H9 (cell line): ENCODE data around the gene LPCAT3. TPM values are rescaled to one million over a fixed set of nuclear protein-coding genes. Genes with fewer than 3 reads are reported as not detected.

ENCODE experiments used
- DNase-seq: peaks from one replicate; pipeline ENCODE4 v3.0.0-alpha.2; 2017
- H2AFZ ChIP-seq: one replicate; pipeline ENCODE4 v1.6.1; 2013; ENCODE audit warnings: mild to moderate bottlenecking, low read length, control low read depth, moderate library complexity
- H2AK5ac ChIP-seq: 2 replicates; pipeline ENCODE4 v1.6.1; 2013; ENCODE audit warnings: low read length, control low read depth, mixed read lengths; ENCODE audit not compliant: insufficient read length
- H2BK120ac ChIP-seq: one replicate; pipeline ENCODE4 v1.6.1; 2013; ENCODE audit warnings: low read depth, mild to moderate bottlenecking, low read length, control low read depth, inconsistent platforms; ENCODE audit not compliant: poor library complexity, severe bottlenecking
- H2BK12ac ChIP-seq: 2 replicates; pipeline ENCODE4 v1.6.1; 2013; ENCODE audit warnings: low read length, control low read depth, mixed read lengths, low read depth; ENCODE audit not compliant: insufficient read length
- H2BK15ac ChIP-seq: 2 replicates; pipeline ENCODE4 v1.6.1; 2013; ENCODE audit warnings: low read depth, low read length, control low read depth
- H2BK20ac ChIP-seq: one replicate; pipeline ENCODE4 v1.6.1; 2013; ENCODE audit warnings: low read depth, mild to moderate bottlenecking, low read length, control low read depth, inconsistent platforms; ENCODE audit not compliant: poor library complexity, severe bottlenecking
- H2BK5ac ChIP-seq: 2 replicates; pipeline ENCODE4 v1.6.1; 2013; ENCODE audit warnings: low read length, control low read depth, mixed read lengths; ENCODE audit not compliant: insufficient read length
- H3K14ac ChIP-seq: 2 replicates; pipeline ENCODE4 v1.6.1; 2013; ENCODE audit warnings: low read length, control low read depth; ENCODE audit not compliant: insufficient read depth
- H3K18ac ChIP-seq: 2 replicates; pipeline ENCODE4 v1.6.1; 2013; ENCODE audit warnings: low read depth, mild to moderate bottlenecking, mixed read lengths, low read length, control low read depth; ENCODE audit not compliant: insufficient read length
- H3K23ac ChIP-seq: 2 replicates; pipeline ENCODE4 v1.6.1; 2013; ENCODE audit warnings: low read length, control low read depth, mixed read lengths, low read depth; ENCODE audit not compliant: insufficient read length
- H3K23me2 ChIP-seq: 2 replicates; pipeline ENCODE4 v1.6.1; 2013; ENCODE audit warnings: low read depth, mild to moderate bottlenecking, mixed read lengths, low read length, control low read depth; ENCODE audit not compliant: insufficient read length, poor library complexity, severe bottlenecking
- H3K27ac ChIP-seq: 2 replicates; pipeline ENCODE4 v1.5.1; 2013; ENCODE audit warnings: low read length, control low read depth, mixed read lengths, low read depth; ENCODE audit not compliant: insufficient read length
- H3K27me3 ChIP-seq: 2 replicates; pipeline ENCODE4 v1.6.1; 2013; ENCODE audit warnings: low read length, control low read depth, inconsistent platforms; ENCODE audit not compliant: insufficient read depth
- H3K4ac ChIP-seq: 2 replicates; pipeline ENCODE4 v1.6.1; 2013; ENCODE audit warnings: low read depth, mild to moderate bottlenecking, control low read depth, inconsistent platforms, low read length, moderate library complexity
- H3K4me1 ChIP-seq: 2 replicates; pipeline ENCODE4 v1.6.1; 2013; ENCODE audit warnings: low read length, control low read depth, inconsistent platforms; ENCODE audit not compliant: insufficient read depth
- H3K4me2 ChIP-seq: 2 replicates; pipeline ENCODE4 v1.6.1; 2013; ENCODE audit warnings: low read length, control low read depth, mixed read lengths; ENCODE audit not compliant: insufficient read length, insufficient read depth
- H3K56ac ChIP-seq: 2 replicates; pipeline ENCODE4 v1.6.1; 2013; ENCODE audit warnings: low read depth, mild to moderate bottlenecking, mixed read lengths, low read length, control low read depth; ENCODE audit not compliant: insufficient read length
- H3K79me1 ChIP-seq: 2 replicates; pipeline ENCODE4 v1.6.1; 2013; ENCODE audit warnings: low read depth, mild to moderate bottlenecking, moderate library complexity, low read length, control low read depth, inconsistent platforms; ENCODE audit not compliant: insufficient read depth, poor library complexity, severe bottlenecking
- H3K79me2 ChIP-seq: 2 replicates; pipeline ENCODE4 v1.6.1; 2013; ENCODE audit warnings: low read length, control low read depth, inconsistent platforms; ENCODE audit not compliant: insufficient read depth
- H3K9ac ChIP-seq: 2 replicates; pipeline ENCODE4 v1.6.1; 2013; ENCODE audit warnings: low read length, control low read depth, mixed read lengths; ENCODE audit not compliant: insufficient read length; ENCODE audit errors: extremely low read depth
- H3K9me3 ChIP-seq: one replicate; pipeline ENCODE4 v1.6.1; 2013; ENCODE audit warnings: low read depth, low read length, inconsistent platforms; ENCODE audit not compliant: control insufficient read depth
- H3T11ph ChIP-seq: one replicate; pipeline ENCODE4 v1.6.1; 2013; ENCODE audit warnings: mild to moderate bottlenecking, low read length, control low read depth, inconsistent platforms
- H4K20me1 ChIP-seq: one replicate; pipeline ENCODE4 v1.6.1; 2013; ENCODE audit not compliant: control insufficient read depth, insufficient read length, insufficient read depth
- H4K5ac ChIP-seq: 2 replicates; pipeline ENCODE4 v1.6.1; 2013; ENCODE audit warnings: low read depth, mild to moderate bottlenecking, mixed read lengths, low read length, control low read depth; ENCODE audit not compliant: insufficient read length
- H4K8ac ChIP-seq: replicated peaks from 2 replicates; pipeline ENCODE4 v1.6.1; 2013; ENCODE audit warnings: low read length, control low read depth, mixed read lengths, low read depth; ENCODE audit not compliant: insufficient read length
- H4K91ac ChIP-seq: 2 replicates; pipeline ENCODE4 v1.6.1; 2013; ENCODE audit warnings: low read depth, mild to moderate bottlenecking, moderate library complexity, mixed read lengths, low read length, control low read depth; ENCODE audit not compliant: insufficient read length
- H3K27ac Mint-ChIP-seq, 3 experiments: 2 replicates in 2 of 3; 3 replicates in 1 of 3; pipeline ENCODE4 v1.8.0; 2020 to 2021; ENCODE audit warnings: mixed read lengths in 3 of 3, mild to moderate bottlenecking in 1 of 3, moderate library complexity in 1 of 3
- H3K27me3 Mint-ChIP-seq: 2 replicates; pipeline ENCODE4 v1.8.0; 2021; ENCODE audit warnings: low read depth, mild to moderate bottlenecking, moderate library complexity, mixed read lengths
- H3K36me3 Mint-ChIP-seq, 3 experiments: 2 replicates in 2 of 3; 3 replicates in 1 of 3; pipeline ENCODE4 v1.8.0; 2020 to 2021; ENCODE audit warnings: low read depth in 3 of 3, mixed read lengths in 3 of 3; ENCODE audit not compliant: insufficient read depth in 1 of 3
- H3K4me1 Mint-ChIP-seq, 2 experiments: 2 replicates each; pipeline ENCODE4 v1.8.0; 2020; ENCODE audit warnings: mixed read lengths in 2 of 2
- H3K4me3 Mint-ChIP-seq, 2 experiments: 2 replicates in 1 of 2; 3 replicates in 1 of 2; pipeline ENCODE4 v1.8.0; 2020 to 2021; ENCODE audit warnings: mild to moderate bottlenecking in 2 of 2, mixed read lengths in 2 of 2, moderate library complexity in 1 of 2
- H3K9me3 Mint-ChIP-seq, 2 experiments: 2 replicates in 1 of 2; 3 replicates in 1 of 2; pipeline ENCODE4 v1.8.0; 2020; ENCODE audit warnings: mild to moderate bottlenecking in 2 of 2, mixed read lengths in 2 of 2, moderate library complexity in 1 of 2
- WGBS: extraction: QIAGEN DNeasy Blood & Tissue Kit; methylation state at CpG from one replicate; pipeline ENCODE4 v1.1.7; 2013; ENCODE audit warnings: missing lambda C conversion rate, low lambda C conversion rate, mixed read lengths; ENCODE audit not compliant: insufficient read length; ENCODE audit errors: extremely low coverage; 5-methylcytosine and 5-hydroxymethylcytosine counted together
- total RNA-seq: library from RNA; stranded (reverse); gene quantifications from 2 replicates; pipeline ENCODE4 v1.2.1, GENCODE V29; 2021
- TF ChIP-seq, protein P1 (sequence below): fragments of 200-600 bp; sonication (generic); conservative IDR thresholded peaks from 3 replicates; pipeline ENCODE4 v1.8.0; 2021; ENCODE audit warnings: antibody characterized with exemption, mild to moderate bottlenecking

Gene LPCAT3
- total RNA-seq, 1 experiment from 2014 or later = 47.7 TPM

DNA sequence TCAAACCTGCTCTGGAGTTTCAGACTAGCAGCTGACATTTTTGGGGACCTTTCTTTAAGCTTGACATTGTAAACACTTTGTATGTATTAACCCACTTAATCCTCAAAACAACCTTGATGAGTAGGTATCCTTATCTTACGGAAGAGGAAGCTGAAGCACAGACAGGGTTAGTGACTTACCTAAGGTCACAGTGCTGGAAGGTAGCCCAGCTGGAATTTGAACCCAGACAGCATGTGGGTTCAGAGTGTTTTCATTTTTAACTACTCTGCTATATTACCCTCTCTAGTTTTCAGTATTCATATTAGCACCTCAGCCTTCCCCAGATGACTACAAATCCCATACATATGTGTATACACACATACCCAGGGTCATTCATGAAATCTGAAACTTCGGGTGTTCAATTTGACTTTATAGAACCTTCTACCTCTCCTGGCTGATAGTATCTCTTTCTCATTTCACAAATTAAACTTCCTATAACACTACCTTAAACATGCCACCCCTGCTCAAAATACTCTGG, 13.9 kb downstream of the LPCAT3 start:
- Histone ChIP-seq H2BK120ac (no peak overlapping the region), H4K20me1 (no peaks in the 10 kb centered on the region), H3T11ph (no peak overlapping the region), H3K27ac (no peak overlapping the region), H2BK12ac (no peak overlapping the region), H4K91ac (no peak overlapping the region), H2BK20ac (no peak overlapping the region), H3K23me2 (no peaks in the 10 kb centered on the region), H3K18ac (no peak overlapping the region), H3K4ac (no peak overlapping the region), H3K79me2 (no peaks in the 10 kb centered on the region), H2AFZ (no peak overlapping the region), H3K27me3 (no peaks in the 10 kb centered on the region), H3K9ac (no peak overlapping the region), H3K79me1 (no peaks in the 10 kb centered on the region), H3K56ac (no peak overlapping the region), H3K14ac (no peak overlapping the region), H3K4me1 (no peaks in the 10 kb centered on the region), H4K5ac (no peak overlapping the region), H2BK5ac (no peak overlapping the region), H2AK5ac (no peak overlapping the region), H3K23ac (no peak overlapping the region), H4K8ac (no peak overlapping the region), H3K4me2 (no peak overlapping the region), H3K9me3 (no peaks in the 10 kb centered on the region), H2BK15ac (no peak overlapping the region)
- TF ChIP-seq, protein P1, sequence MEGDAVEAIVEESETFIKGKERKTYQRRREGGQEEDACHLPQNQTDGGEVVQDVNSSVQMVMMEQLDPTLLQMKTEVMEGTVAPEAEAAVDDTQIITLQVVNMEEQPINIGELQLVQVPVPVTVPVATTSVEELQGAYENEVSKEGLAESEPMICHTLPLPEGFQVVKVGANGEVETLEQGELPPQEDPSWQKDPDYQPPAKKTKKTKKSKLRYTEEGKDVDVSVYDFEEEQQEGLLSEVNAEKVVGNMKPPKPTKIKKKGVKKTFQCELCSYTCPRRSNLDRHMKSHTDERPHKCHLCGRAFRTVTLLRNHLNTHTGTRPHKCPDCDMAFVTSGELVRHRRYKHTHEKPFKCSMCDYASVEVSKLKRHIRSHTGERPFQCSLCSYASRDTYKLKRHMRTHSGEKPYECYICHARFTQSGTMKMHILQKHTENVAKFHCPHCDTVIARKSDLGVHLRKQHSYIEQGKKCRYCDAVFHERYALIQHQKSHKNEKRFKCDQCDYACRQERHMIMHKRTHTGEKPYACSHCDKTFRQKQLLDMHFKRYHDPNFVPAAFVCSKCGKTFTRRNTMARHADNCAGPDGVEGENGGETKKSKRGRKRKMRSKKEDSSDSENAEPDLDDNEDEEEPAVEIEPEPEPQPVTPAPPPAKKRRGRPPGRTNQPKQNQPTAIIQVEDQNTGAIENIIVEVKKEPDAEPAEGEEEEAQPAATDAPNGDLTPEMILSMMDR = no peak
- Mint-ChIP-seq H3K4me1 (no peaks in the 10 kb centered on the region), H3K4me3 (no peak overlapping the region), H3K9me3 (no peaks in the 10 kb centered on the region), H3K27me3 (no peaks in the 10 kb centered on the region), H3K27ac (no peak overlapping the region), H3K36me3 (peaks cover 2 to 12% (median 4%) of the 10 kb centered on the region in 3 experiments; a peak in 5 of 7 replicates)
- DNase-seq = no peak
- WGBS = no CpG with 5 or more reads among the region's 2 CpGs
